ACC112 (cell line): ENCODE data around the gene BGN.

Experiments
- H2AFZ ChIP-seq: fragments of 200-600 bp; sonication (generic); one replicate; pipeline ENCODE4 v1.6.0; 2017; ENCODE audit warnings: antibody characterized with exemption, low read length; ENCODE audit not compliant: unreplicated experiment
- H3K27ac ChIP-seq: fragments of 200-600 bp; sonication (generic); 2 replicates; pipeline ENCODE4 v1.5.1; 2014; ENCODE audit warnings: low read depth, mild to moderate bottlenecking, antibody characterized with exemption, low read length, moderate library complexity
- H3K27me3 ChIP-seq: fragments of 200-600 bp; sonication (generic); 2 replicates; pipeline ENCODE4 v1.6.1; 2014; ENCODE audit warnings: mild to moderate bottlenecking, antibody characterized with exemption, low read length, moderate library complexity, mixed read lengths; ENCODE audit not compliant: insufficient read depth
- H3K36me3 ChIP-seq: fragments of 200-600 bp; sonication (generic); 2 replicates; pipeline ENCODE4 v1.6.1; 2016; ENCODE audit warnings: mild to moderate bottlenecking, antibody characterized with exemption, low read length, moderate library complexity, mixed read lengths; ENCODE audit not compliant: insufficient read depth
- H3K4me1 ChIP-seq: fragments of 200-600 bp; sonication (generic); one replicate; pipeline ENCODE4 v1.6.1; 2016; ENCODE audit warnings: low read length, mixed read lengths; ENCODE audit not compliant: insufficient read depth, unreplicated experiment, control insufficient read depth
- H3K4me3 ChIP-seq: fragments of 200-600 bp; sonication (generic); 2 replicates; pipeline ENCODE4 v1.5.1; 2014; ENCODE audit warnings: mild to moderate bottlenecking, low read depth, low read length
- H3K79me2 ChIP-seq: fragments of 200-600 bp; sonication (generic); one replicate; pipeline ENCODE4 v1.6.0; 2016; ENCODE audit warnings: low read length; ENCODE audit not compliant: control insufficient read depth, unreplicated experiment, insufficient read depth

Gene BGN

GRCh38 chrX:153517946-153518834 lies 23.4 kb downstream of the BGN start:
- H3K27me3 ChIP-seq, result peaks cover 19% of the 10 kb centered on the region
- H3K4me3 ChIP-seq, result no peak overlapping the region
- H3K36me3 ChIP-seq, result no peaks in the 10 kb centered on the region

DNA sequence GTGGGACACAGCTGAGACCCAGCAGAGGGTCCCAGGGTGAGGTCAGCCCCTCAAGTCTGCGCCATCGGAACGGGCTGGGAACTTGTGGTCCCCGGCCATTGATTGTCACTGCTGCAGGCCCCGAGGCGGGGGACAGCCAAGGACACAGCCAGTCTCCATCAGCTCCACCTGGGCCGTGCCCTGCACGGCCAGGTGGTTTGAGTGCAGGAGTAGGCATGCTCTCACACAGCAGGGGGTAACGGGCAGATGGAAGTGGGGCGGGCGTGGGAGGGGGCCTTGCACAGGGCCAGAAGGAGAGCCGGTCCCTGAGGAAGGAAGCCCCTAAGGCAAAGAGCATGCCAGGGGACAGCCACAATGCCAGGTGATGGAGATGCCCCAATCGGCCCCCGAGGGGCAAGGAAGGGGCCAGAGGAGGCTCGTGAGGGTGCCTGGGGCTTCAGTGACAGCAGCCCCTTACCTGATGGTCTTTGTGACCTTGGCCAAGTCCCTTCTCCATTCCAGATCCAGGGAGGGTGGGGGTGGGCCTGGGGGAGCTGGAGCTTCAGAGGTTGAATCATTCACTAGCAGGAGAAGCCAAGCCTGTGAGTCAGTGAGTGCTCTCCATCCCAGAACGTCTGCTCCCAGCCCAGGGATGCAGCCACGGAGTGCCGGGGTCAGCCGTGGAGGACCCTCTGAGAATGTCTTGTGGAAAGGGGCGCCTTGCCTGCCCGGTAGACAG lies 24.9 kb downstream of the BGN start:
- H3K79me2 ChIP-seq, result no peaks in the 10 kb centered on the region
- peaks cover 19% of the 10 kb centered on the region for H3K27me3 ChIP-seq
- peaks cover 16% of the 10 kb centered on the region for H3K4me1 ChIP-seq
- H3K27ac ChIP-seq, result no peak overlapping the region
- no peak overlapping the region for H3K4me3 ChIP-seq
- no peak overlapping the region for H2AFZ ChIP-seq
- H3K36me3 ChIP-seq, result no peaks in the 10 kb centered on the region

More at GRCh38 chrX:153517946-153518834, 23.4 kb downstream of the BGN start:
- Histone ChIP-seq H3K27ac (no peak overlapping the region), H2AFZ (no peak overlapping the region), H3K79me2 (no peaks in the 10 kb centered on the region), H3K4me1 (peaks cover 16% of the 10 kb centered on the region)

GRCh38 chrX:153520287-153520917 lies 25.6 kb downstream of the BGN start:
- H3K36me3 ChIP-seq, result no peaks in the 10 kb centered on the region
- H3K4me3 ChIP-seq, result no peak overlapping the region
- H3K27ac ChIP-seq, result no peak overlapping the region

DNA sequence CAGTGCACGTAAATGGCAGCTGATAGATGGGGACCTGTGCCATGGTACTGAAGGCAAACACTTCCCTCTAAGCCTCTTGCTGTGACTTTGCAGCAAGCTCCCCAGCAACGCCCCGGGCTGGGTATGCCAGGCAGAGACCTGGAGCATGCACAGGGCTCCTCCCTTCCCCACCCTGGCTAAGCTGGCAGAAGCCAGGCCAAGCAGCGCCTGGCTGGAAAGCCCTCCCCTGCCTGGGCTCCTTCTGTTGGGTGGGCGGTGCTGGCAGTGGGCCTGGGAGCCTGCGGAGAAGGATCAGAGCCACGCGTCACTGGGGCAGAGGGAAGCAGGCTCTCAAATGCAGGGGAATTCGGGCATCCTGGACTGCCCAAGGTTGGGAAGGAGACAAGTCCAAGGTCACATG lies 26.3 kb downstream of the BGN start:
- Histone ChIP-seq H3K27ac (no peak overlapping the region), H3K79me2 (no peaks in the 10 kb centered on the region), H3K36me3 (no peaks in the 10 kb centered on the region), H3K4me3 (no peak overlapping the region), H3K27me3 (peaks cover 30% of the 10 kb centered on the region), H3K4me1 (peaks cover 16% of the 10 kb centered on the region), H2AFZ (no peak overlapping the region)

More at GRCh38 chrX:153520287-153520917, 25.6 kb downstream of the BGN start:
- Histone ChIP-seq H3K4me1 (peaks cover 16% of the 10 kb centered on the region), H3K27me3 (peaks cover 24% of the 10 kb centered on the region), H3K79me2 (no peaks in the 10 kb centered on the region), H2AFZ (no peak overlapping the region)

- Histone ChIP-seq H3K79me2 (no peaks in the 10 kb centered on the region), H3K4me1 (peaks cover 16% of the 10 kb centered on the region), H3K36me3 (no peaks in the 10 kb centered on the region), H3K27me3 (peaks cover 35% of the 10 kb centered on the region), H3K4me3 (no peak overlapping the region), H2AFZ (no peak overlapping the region), H3K27ac (no peak overlapping the region)
These were observed 27.5 kb downstream of the BGN start for GRCh38 chrX:153522259-153522658.

- peaks cover 16% of the 10 kb centered on the region for H3K4me1 ChIP-seq
- no peaks in the 10 kb centered on the region for H3K79me2 ChIP-seq
- H3K4me3 ChIP-seq, result no peak overlapping the region
- no peak overlapping the region for H3K27ac ChIP-seq
- H3K27me3 ChIP-seq, result peaks cover 40% of the 10 kb centered on the region
- H3K36me3 ChIP-seq, result no peaks in the 10 kb centered on the region
- H2AFZ ChIP-seq, result no peak overlapping the region
These were observed 28.5 kb downstream of the BGN start for GRCh38 chrX:153523269-153523668.

DNA sequence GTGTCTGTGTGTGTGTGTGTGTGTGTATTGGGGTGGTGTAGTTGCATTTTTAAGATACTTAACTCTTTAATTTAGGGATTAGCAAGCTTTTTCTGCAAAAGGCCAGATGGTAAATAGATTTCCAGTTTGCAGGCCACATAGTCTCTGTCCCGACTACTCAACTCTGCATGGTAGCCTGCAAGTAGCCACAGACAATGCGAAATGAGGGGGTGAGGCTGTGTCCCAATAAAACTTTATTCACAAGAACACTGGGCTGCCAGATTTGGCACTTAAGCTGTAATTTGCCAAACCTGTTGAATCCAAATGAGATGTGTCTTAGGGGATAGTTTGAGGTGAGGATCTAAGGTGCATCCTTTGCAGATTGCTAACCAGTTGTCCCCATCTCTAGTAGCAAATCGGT lies 29.5 kb downstream of the BGN start:
- H3K36me3 ChIP-seq, result no peaks in the 10 kb centered on the region
- H3K27ac ChIP-seq, result no peak overlapping the region
- H3K79me2 ChIP-seq, result no peaks in the 10 kb centered on the region
- H3K4me3 ChIP-seq, result no peak overlapping the region
- peaks cover 16% of the 10 kb centered on the region for H3K4me1 ChIP-seq
- H3K27me3 ChIP-seq, result peaks cover 38% of the 10 kb centered on the region
- no peak overlapping the region for H2AFZ ChIP-seq

GRCh38 chrX:153525451-153525850 lies 30.7 kb downstream of the BGN start:
- H3K27ac ChIP-seq, result no peak overlapping the region
- H3K36me3 ChIP-seq, result no peaks in the 10 kb centered on the region
- peaks cover 38% of the 10 kb centered on the region for H3K27me3 ChIP-seq
- H3K79me2 ChIP-seq, result no peaks in the 10 kb centered on the region
- H3K4me3 ChIP-seq, result no peak overlapping the region
- no peak overlapping the region for H2AFZ ChIP-seq
- peaks cover 12% of the 10 kb centered on the region for H3K4me1 ChIP-seq

DNA sequence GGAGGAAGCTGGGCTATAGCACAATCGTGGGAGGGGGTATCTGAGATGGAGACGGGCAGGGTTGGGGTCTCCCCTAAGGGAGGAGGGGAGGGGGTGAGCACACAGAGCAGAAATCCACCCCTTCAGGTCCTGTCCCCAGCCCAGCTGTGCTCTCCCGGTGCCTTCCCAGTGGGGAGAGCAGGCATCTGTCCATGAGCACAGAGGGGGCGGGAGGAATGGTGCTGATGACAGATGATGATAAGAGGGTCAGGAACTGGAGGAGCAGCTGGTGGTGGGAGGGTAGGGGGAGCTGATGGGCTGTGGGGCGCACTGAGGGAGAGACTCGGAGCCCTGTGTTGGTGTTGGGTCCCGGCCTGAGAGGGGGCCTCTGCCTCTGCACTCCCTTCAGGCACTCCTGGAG lies 31.3 kb downstream of the BGN start:
- Histone ChIP-seq H3K27ac (no peak overlapping the region), H3K79me2 (no peaks in the 10 kb centered on the region), H2AFZ (no peak overlapping the region), H3K4me1 (peaks cover 7% of the 10 kb centered on the region), H3K36me3 (no peaks in the 10 kb centered on the region), H3K27me3 (peaks cover 38% of the 10 kb centered on the region), H3K4me3 (no peak overlapping the region)

- H3K79me2 ChIP-seq, result no peaks in the 10 kb centered on the region
- no peak overlapping the region for H3K4me3 ChIP-seq
- H3K36me3 ChIP-seq, result no peaks in the 10 kb centered on the region
- H3K27me3 ChIP-seq, result peaks cover 38% of the 10 kb centered on the region
- no peak overlapping the region for H2AFZ ChIP-seq
- H3K4me1 ChIP-seq, result no peaks in the 10 kb centered on the region
- H3K27ac ChIP-seq, result no peak overlapping the region
These were observed 32.0 kb downstream of the BGN start for GRCh38 chrX:153526801-153527200.
